ENCODE results near the gene RPF1.

RPF1 gene, protein sequence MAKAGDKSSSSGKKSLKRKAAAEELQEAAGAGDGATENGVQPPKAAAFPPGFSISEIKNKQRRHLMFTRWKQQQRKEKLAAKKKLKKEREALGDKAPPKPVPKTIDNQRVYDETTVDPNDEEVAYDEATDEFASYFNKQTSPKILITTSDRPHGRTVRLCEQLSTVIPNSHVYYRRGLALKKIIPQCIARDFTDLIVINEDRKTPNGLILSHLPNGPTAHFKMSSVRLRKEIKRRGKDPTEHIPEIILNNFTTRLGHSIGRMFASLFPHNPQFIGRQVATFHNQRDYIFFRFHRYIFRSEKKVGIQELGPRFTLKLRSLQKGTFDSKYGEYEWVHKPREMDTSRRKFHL

GRCh38 chr1:84478876-84479868, at the start of gene RPF1:
TSS of gene RPF1 (plus strand) at chr1:84479266. CDS start at chr1:84479282, 16 bp downstream.
- peak; percentile 80 for DNase-seq (ENCODE audit: low spot score)
- TF ChIP-seq, protein P1, sequence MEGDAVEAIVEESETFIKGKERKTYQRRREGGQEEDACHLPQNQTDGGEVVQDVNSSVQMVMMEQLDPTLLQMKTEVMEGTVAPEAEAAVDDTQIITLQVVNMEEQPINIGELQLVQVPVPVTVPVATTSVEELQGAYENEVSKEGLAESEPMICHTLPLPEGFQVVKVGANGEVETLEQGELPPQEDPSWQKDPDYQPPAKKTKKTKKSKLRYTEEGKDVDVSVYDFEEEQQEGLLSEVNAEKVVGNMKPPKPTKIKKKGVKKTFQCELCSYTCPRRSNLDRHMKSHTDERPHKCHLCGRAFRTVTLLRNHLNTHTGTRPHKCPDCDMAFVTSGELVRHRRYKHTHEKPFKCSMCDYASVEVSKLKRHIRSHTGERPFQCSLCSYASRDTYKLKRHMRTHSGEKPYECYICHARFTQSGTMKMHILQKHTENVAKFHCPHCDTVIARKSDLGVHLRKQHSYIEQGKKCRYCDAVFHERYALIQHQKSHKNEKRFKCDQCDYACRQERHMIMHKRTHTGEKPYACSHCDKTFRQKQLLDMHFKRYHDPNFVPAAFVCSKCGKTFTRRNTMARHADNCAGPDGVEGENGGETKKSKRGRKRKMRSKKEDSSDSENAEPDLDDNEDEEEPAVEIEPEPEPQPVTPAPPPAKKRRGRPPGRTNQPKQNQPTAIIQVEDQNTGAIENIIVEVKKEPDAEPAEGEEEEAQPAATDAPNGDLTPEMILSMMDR (IDR thresholded peaks at IDR 0.05; ENCODE audit: borderline replicate concordance, control extremely low read depth, extremely low read depth, insufficient read depth, missing control alignments), result no peak
- in situ Hi-C loops (cut with MboI; ENCODE audit: low sequenced_read_pairs, unreplicated experiment), result no loop called here

DNA sequence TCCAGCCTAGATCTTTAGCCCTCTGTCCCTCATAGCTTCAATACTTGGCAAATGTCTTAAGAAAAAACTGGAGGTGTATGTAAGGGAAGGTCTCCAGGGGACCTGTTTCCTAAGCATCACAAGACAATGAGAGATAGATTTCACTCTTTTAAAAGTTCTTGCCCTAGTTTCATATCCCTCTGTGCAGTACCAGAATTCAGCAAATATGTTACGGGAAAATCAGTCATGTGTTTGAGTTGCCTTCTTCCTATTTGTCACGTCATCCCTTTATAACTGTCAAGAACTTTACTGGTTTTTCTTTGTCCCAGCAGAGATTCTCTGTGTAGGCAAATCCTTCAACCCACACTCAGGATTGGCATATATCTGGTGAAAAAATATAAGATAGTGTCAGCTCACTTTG, 48.5 kb upstream of the RPF1 start:
- TF ChIP-seq, protein P1 (IDR thresholded peaks at IDR 0.05; ENCODE audit: borderline replicate concordance, control extremely low read depth, extremely low read depth, insufficient read depth, missing control alignments), result no peak
- in situ Hi-C loops (cut with MboI; ENCODE audit: low sequenced_read_pairs, unreplicated experiment), result loop anchor here (10.0 kb wide), 3 partner anchors 286 to 506 kb away; partner anchors contain the start of gene PRKACB
- DNase-seq (ENCODE audit: low spot score), result no peak

DNA sequence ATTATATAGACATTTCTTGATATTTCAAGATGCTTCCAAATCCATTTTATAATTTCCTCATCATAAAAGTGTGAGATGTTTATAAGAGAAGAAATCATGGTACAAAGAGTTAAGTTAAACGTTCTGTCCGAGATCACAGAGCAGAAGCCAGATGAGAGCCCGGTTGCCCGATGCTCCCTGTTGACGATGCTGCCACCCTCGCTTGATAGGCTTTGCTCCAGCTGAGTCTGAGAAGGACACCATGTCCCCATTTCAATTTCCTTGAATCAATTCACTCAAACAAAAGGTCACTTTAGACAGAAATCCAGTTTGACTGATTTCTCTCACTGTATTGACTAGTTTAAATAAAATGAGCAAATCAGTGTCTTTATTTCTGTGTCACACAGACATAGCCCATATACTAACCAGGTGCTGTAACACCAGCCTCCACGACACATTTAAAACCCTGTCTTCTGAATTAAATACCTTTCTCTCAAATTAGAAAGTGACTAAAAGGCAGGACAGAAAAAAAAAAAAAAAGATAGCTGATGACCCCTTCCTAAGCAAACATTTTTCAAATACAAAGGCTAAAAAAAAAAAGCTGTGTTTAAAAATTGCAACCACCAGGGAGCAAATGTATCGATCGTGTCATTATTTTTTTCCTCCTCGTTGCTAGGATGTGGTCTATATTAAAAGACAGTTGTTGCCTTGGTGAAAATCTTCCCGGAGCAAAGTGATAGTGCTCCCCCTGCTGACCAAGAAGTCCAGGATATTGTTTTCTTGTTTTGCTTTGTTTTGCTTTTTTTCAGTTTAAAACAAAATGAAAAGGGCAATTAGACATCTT, 45.6 kb upstream of the RPF1 start:
- in situ Hi-C loops (cut with MboI; ENCODE audit: low sequenced_read_pairs, unreplicated experiment), result loop anchor here (10.0 kb wide), 3 partner anchors 289 to 509 kb away; partner anchors contain the start of gene PRKACB
- DNase-seq (ENCODE audit: low spot score), result peak; percentile 47

GRCh38 chr1:84434081-84434769, 44.8 kb upstream of the RPF1 start:
- TF ChIP-seq, protein P1 (IDR thresholded peaks at IDR 0.05; ENCODE audit: borderline replicate concordance, control extremely low read depth, extremely low read depth, insufficient read depth, missing control alignments), result no peak
- in situ Hi-C loops (cut with MboI; ENCODE audit: low sequenced_read_pairs, unreplicated experiment), result loop anchor here (10.0 kb wide), 3 partner anchors 289 to 509 kb away; partner anchors contain the start of gene PRKACB

More for the DNA sequence above, 45.6 kb upstream of the RPF1 start:
- TF ChIP-seq, protein P1 (IDR thresholded peaks at IDR 0.05; ENCODE audit: borderline replicate concordance, control extremely low read depth, extremely low read depth, insufficient read depth, missing control alignments), result peak; percentile 49

DNA sequence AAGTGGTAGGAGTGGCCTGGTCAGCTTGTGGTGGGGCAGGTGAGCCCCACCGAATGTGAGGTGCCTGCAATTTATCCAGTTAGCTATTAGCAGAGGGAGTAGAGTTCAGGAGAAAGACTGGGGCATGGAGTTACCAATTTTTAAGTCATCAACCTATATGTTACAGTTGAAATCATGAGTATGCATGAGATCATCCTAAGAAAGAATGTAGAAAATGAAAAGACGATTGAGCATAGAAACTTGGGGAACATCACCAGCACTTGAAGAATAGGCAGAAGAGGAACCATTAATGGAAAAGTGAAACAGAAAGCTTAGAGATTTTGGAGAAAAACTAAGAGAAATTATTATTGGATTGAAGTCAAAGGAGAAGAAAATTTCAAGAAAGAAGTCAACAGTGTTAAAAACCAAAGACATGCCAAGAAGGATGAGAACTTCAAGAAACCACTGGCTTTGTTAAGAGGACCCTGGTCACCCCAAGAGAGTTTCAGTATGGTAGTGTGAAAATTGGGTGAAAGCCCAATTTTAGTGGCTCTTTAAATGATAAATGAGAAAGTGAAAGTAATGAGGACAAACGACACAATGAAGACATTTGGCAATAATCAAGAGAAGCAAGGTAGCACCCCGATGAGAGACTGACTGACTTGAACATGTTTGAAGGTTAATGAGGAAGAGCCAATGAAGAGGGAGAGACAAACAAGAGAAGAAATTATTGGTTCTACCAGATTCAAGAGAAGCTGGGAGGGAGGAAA, 44.1 kb upstream of the RPF1 start:
- in situ Hi-C loops (cut with MboI; ENCODE audit: low sequenced_read_pairs, unreplicated experiment), result loop anchor here (10.0 kb wide), 3 partner anchors 290 to 510 kb away; partner anchors contain the start of gene PRKACB
- TF ChIP-seq, protein P1 (IDR thresholded peaks at IDR 0.05; ENCODE audit: borderline replicate concordance, control extremely low read depth, extremely low read depth, insufficient read depth, missing control alignments), result no peak
- peak; percentile 9 for DNase-seq (ENCODE audit: low spot score)

More at GRCh38 chr1:84434081-84434769, 44.8 kb upstream of the RPF1 start:
- DNase-seq (ENCODE audit: low spot score), result no peak

All from GM13976 (cell line).